ENCODE measurements around the gene DECR2.
"Not testable (repeated sequence)": the region's sequence is repeated elsewhere in the genome, so short reads cannot be mapped to it uniquely, and the experiment has no call there.

DNA sequence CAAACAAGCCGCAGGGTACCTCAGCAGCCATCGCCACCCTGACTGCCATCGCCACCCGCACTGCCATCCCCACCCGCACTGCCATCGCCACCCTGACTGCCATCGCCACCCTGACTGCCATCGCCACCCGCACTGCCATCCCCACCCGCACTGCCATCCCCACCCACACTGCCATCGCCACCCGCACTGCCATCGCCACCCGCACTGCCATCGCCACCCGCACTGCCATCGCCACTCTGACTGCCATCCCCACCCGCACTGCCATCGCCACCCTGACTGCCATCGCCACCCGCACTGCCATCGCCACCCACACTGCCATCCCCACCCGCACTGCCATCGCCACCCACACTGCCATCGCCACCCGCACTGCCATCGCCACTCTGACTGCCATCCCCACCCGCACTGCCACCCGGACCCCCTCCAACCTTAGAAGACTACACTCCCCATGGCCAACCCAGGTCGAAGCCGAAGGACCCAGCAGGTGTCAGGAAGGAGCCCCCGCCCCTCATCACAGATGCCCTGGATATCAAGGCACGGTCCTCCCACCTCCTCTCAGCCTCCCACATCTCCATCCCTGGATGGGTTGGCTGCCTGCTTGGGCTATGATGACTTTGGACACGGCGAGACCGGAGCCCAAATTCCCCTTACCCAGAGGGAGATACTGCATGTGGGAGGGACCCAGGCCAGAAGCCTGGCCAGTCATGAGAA lies 23.4 kb upstream of the DECR2 start:
- TF ChIP-seq, protein P1, sequence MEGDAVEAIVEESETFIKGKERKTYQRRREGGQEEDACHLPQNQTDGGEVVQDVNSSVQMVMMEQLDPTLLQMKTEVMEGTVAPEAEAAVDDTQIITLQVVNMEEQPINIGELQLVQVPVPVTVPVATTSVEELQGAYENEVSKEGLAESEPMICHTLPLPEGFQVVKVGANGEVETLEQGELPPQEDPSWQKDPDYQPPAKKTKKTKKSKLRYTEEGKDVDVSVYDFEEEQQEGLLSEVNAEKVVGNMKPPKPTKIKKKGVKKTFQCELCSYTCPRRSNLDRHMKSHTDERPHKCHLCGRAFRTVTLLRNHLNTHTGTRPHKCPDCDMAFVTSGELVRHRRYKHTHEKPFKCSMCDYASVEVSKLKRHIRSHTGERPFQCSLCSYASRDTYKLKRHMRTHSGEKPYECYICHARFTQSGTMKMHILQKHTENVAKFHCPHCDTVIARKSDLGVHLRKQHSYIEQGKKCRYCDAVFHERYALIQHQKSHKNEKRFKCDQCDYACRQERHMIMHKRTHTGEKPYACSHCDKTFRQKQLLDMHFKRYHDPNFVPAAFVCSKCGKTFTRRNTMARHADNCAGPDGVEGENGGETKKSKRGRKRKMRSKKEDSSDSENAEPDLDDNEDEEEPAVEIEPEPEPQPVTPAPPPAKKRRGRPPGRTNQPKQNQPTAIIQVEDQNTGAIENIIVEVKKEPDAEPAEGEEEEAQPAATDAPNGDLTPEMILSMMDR (conservative IDR thresholded peaks at IDR 0.05; ENCODE audit: low read length), result not testable (repeated sequence)
- not testable (repeated sequence) for TF ChIP-seq EZH2phosphoT487 (IDR thresholded peaks at IDR 0.05; ENCODE audit: borderline replicate concordance)

Data from Loucy (cell line).